GM12892 (cell line): ENCODE measurements around the gene SART1.

Experiments
- POLR2A ChIP-seq: IDR thresholded peaks from 2 replicates; pipeline ENCODE4 v1.6.1; 2011; ENCODE audit warnings: low read depth, low read length, control low read depth
- POLR2AphosphoS5 ChIP-seq: IDR thresholded peaks from 2 replicates; pipeline ENCODE4 v1.6.1; 2011; ENCODE audit warnings: low read depth, low read length, control low read depth

- TF ChIP-seq POLR2A: no peak
- no peak for TF ChIP-seq POLR2AphosphoS5
Observed at GRCh38 chr11:65978391-65979238, 17.1 kb downstream of the SART1 start.
